Osteoblast (primary cell): ENCODE measurements around the gene BCAS3. TPM values are rescaled to one million over a fixed set of nuclear protein-coding genes. Genes with fewer than 3 reads are reported as not detected.

Source experiments
- DNase-seq: peaks from one replicate; pipeline ENCODE4 v3.0.0; 2011; ENCODE audit warnings: low spot score, mixed read lengths; ENCODE audit not compliant: insufficient read length; ENCODE audit errors: missing footprints
- H2AFZ ChIP-seq: 2 replicates; pipeline ENCODE4 v1.6.0; 2011; ENCODE audit warnings: mild to moderate bottlenecking, low read length
- H3K27ac ChIP-seq: 2 replicates; pipeline ENCODE4 v1.5.1; 2011; ENCODE audit warnings: mild to moderate bottlenecking, low read depth, low read length, moderate library complexity
- H3K27me3 ChIP-seq: 2 replicates; pipeline ENCODE4 v1.6.0; 2012; ENCODE audit warnings: mild to moderate bottlenecking, control low read depth, inconsistent platforms, low read length, moderate library complexity; ENCODE audit not compliant: insufficient read depth
- H3K36me3 ChIP-seq: 2 replicates; pipeline ENCODE4 v1.5.1; 2011; ENCODE audit warnings: mild to moderate bottlenecking, low read length, control low read depth, moderate library complexity; ENCODE audit not compliant: insufficient read depth
- H3K4me1 ChIP-seq: 2 replicates; pipeline ENCODE4 v1.5.1; 2011; ENCODE audit warnings: mild to moderate bottlenecking, low read length, control low read depth, moderate library complexity; ENCODE audit not compliant: insufficient read depth
- H3K4me2 ChIP-seq: 2 replicates; pipeline ENCODE4 v1.6.0; 2011; ENCODE audit warnings: mild to moderate bottlenecking, low read length; ENCODE audit not compliant: insufficient read depth
- H3K4me3 ChIP-seq: fragments of 200-600 bp; sonication (generic); 3 replicates; pipeline ENCODE4 v1.5.1; 2012; ENCODE audit warnings: mild to moderate bottlenecking, low read length, inconsistent platforms; ENCODE audit not compliant: insufficient read depth
- H3K79me2 ChIP-seq: 2 replicates; pipeline ENCODE4 v1.6.0; 2012; ENCODE audit warnings: mild to moderate bottlenecking, low read length, control low read depth, inconsistent platforms; ENCODE audit not compliant: insufficient read depth
- H3K9me3 ChIP-seq: 2 replicates; pipeline ENCODE4 v1.5.1; 2011; ENCODE audit warnings: low read depth, low read length, control low read depth
- H4K20me1 ChIP-seq: 2 replicates; pipeline ENCODE4 v1.6.0; 2012; ENCODE audit warnings: mild to moderate bottlenecking, low read length, control low read depth; ENCODE audit not compliant: insufficient read depth
- CTCF ChIP-seq: IDR thresholded peaks from 2 replicates; pipeline ENCODE4 v1.5.1; 2011; ENCODE audit warnings: mild to moderate bottlenecking, low read depth, low read length, moderate library complexity; ENCODE audit errors: extremely low read depth
- total RNA-seq: library from RNA; depleted of rRNA; stranded (reverse); fragments of >200 nt; gene quantifications from 2 replicates; pipeline ENCODE4 v1.2.3, GENCODE V29; 2012

BCAS3 gene
- total RNA-seq, 1 donor = 31.5 TPM

- no peaks in the 10 kb centered on the region for H4K20me1 ChIP-seq
- H3K4me3 ChIP-seq = no peak overlapping the region
- H3K4me2 ChIP-seq = no peak overlapping the region
- H3K9me3 ChIP-seq = no peaks in the 10 kb centered on the region
- H3K4me1 ChIP-seq = peaks cover 33% of the 10 kb centered on the region
- no peak overlapping the region for H2AFZ ChIP-seq
- no peak for TF ChIP-seq CTCF
- DNase-seq = no peak
- no peaks in the 10 kb centered on the region for H3K27me3 ChIP-seq
- no peak overlapping the region for H3K27ac ChIP-seq
- no peaks in the 10 kb centered on the region for H3K36me3 ChIP-seq
- H3K79me2 ChIP-seq = no peaks in the 10 kb centered on the region
Measured at GRCh38 chr17:61328351-61328750, 650.7 kb downstream of the BCAS3 start.

- H3K36me3 ChIP-seq = no peaks in the 10 kb centered on the region
- H3K27ac ChIP-seq = no peak overlapping the region
- no peaks in the 10 kb centered on the region for H3K27me3 ChIP-seq
- no peaks in the 10 kb centered on the region for H4K20me1 ChIP-seq
- TF ChIP-seq CTCF = no peak
- H3K79me2 ChIP-seq = no peaks in the 10 kb centered on the region
- DNase-seq = no peak
- peaks cover 20% of the 10 kb centered on the region for H3K4me1 ChIP-seq
- H3K4me3 ChIP-seq = no peak overlapping the region
- H3K9me3 ChIP-seq = no peaks in the 10 kb centered on the region
- no peak overlapping the region for H2AFZ ChIP-seq
- H3K4me2 ChIP-seq = no peak overlapping the region
Measured at GRCh38 chr17:61330174-61331150, 652.8 kb downstream of the BCAS3 start.

GRCh38 chr17:61331178-61331577, 653.5 kb downstream of the BCAS3 start:
- Histone ChIP-seq H3K4me3 (no peak overlapping the region), H3K36me3 (no peaks in the 10 kb centered on the region), H3K4me1 (peaks cover 22% of the 10 kb centered on the region), H3K79me2 (no peaks in the 10 kb centered on the region), H3K27me3 (no peaks in the 10 kb centered on the region), H3K27ac (no peak overlapping the region), H3K9me3 (no peaks in the 10 kb centered on the region), H4K20me1 (no peaks in the 10 kb centered on the region), H3K4me2 (no peak overlapping the region), H2AFZ (no peak overlapping the region)
- no peak for TF ChIP-seq CTCF
- DNase-seq = no peak

- no peak overlapping the region for H3K27ac ChIP-seq
- no peaks in the 10 kb centered on the region for H4K20me1 ChIP-seq
- no peak overlapping the region for H3K4me2 ChIP-seq
- H3K27me3 ChIP-seq = no peaks in the 10 kb centered on the region
- H3K79me2 ChIP-seq = no peaks in the 10 kb centered on the region
- H3K36me3 ChIP-seq = no peaks in the 10 kb centered on the region
- no peaks in the 10 kb centered on the region for H3K9me3 ChIP-seq
- H2AFZ ChIP-seq = no peak overlapping the region
- TF ChIP-seq CTCF = no peak
- no peak overlapping the region for H3K4me3 ChIP-seq
- H3K4me1 ChIP-seq = peaks cover 21% of the 10 kb centered on the region
- DNase-seq = no peak
Measured at GRCh38 chr17:61331886-61332285, 654.2 kb downstream of the BCAS3 start.
